GM19463 (cell line): Measurements from ENCODE around the gene RFX1.
"Not testable (repeated sequence)": the region's sequence is repeated elsewhere in the genome, so short reads cannot be mapped to it uniquely, and the experiment has no call there.

Experiments used
- ATAC-seq: cut with Tn5 transposase; IDR thresholded peaks from one replicate; pipeline ENCODE4 v1.9.1; 2021; ENCODE audit warnings: mild to moderate bottlenecking, moderate library complexity; ENCODE audit not compliant: unreplicated experiment

RFX1 gene

GRCh38 chr19:13979686-13980085, 26.4 kb downstream of the RFX1 start:
- ATAC-seq, result no peak

GRCh38 chr19:13979244-13979615, 26.9 kb downstream of the RFX1 start:
- ATAC-seq, result no peak

DNA sequence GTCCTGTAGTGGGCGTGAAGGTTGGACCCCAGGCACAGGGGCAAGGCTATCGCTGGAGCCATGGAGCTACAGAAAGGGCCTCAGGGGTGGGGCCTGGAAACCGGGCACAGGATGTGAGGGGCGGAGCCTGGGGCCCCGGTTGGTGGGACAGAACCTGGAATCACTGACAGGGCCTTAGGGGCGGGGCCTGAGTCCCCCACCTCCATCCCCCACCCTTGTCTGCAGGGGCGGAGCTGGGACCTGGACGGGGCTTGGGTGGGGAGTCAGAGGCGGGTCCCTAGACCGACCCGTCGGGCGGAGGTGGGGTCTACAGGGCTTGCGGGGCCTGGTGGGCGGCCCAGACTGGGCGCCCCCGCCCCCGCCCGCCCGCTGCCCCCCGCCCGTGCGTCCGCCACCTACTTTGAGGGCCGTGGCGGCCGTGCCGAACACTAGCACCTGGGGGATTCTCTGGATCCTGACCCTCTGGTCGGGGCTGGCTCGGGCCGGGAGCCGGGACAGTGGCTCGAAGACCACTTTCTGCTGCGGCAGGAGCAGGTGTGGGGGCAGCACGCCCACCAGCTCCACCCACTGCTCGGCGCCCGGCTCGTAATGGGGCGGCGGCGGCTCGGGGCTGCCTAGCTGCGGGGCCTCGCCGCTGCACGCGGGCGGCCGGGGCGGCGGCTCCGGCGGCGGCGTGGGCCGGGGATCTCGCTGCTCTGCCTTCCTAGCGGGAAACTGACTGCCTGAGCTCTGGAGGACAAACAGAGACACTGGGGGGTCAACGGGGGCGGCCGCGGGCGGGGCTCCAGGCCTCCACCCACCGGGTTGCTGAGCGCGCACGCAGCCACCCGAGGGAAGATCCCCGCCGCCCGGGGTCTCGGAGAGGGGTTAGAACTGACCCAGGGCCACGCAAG, 27.5 kb downstream of the RFX1 start:
- no peak for ATAC-seq

- ATAC-seq, result no peak
Observed at GRCh38 chr19:13977803-13978202, 28.3 kb downstream of the RFX1 start.

DNA sequence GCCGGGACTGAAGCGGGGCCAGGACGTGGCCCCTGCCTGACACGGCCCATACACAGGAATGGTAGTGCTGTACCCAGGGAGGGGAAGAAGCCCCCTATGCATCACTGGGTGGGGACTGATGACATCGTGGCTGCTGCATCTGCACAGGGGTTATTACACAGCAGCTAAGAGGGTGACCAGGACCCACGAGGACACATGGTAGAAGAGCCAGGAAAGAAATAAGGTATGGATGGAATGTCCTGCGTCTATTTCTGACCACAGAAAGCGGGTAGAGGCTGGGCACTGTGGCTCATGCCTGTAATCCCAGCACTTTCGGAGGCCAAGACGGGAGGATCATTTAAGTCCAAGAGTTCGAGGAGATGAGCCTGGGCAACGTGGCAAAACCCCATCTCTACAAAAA, 29.7 kb downstream of the RFX1 start:
- no peak for ATAC-seq

- ATAC-seq, result no peak
Observed at GRCh38 chr19:13975870-13976269, 30.2 kb downstream of the RFX1 start.

DNA sequence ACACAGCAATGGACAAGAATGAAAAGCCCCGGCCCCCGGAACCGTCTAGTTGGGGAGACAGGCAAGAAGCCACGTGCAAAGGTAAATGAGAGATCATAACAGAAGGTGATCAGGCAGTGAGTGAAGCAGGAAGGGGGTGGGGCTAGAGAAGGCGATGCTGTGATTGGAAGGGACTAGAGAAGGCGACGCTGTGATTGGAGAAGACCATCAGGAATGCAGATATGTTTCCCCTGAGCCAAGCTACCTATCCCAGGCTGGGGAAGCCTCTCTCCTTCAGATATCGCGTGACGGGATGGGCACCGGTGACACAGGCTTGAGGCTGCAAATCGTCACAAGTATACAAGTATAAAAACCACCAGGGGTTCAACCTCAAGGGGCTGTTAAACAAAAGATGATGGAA, 32.0 kb downstream of the RFX1 start:
- no peak for ATAC-seq

GRCh38 chr19:13973479-13973878, 32.6 kb downstream of the RFX1 start:
- not testable (repeated sequence) for ATAC-seq

DNA sequence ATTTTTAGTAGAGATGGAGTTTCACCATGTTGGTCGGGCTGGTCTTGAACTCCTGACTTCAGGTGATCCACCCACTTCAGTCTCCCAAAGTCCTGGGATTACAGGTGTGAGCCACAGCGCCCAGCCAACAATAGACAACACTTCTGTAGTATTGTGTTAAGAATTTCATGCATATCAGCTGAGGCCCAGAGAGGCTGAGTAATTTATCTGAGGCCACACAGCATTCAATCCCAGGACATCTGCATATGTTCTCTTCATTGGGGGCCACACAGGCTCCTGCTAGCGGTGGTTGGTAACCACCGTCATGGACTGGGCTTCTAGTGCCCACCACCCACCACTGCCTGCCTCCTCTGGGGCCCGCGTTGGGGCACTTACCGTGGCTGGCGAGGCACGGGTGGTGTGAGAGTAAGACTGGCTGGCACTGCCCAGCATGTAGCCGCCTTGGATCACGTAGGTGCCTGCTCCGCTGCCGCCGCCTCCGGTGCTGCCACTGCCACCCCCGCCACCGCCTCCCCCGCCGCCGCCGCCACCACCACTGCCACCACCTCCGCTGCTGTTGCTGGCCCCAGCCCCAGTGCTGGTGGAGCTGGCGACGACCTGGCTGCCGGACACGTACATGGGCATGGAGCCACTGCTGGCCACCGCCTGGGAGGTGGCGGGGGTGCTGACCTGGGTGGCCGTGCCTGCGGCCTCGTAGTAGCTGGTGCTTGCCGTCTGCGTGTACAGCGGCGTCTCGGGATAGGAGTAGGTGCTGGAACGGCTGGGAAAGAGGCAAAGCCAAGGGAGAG, 33.6 kb downstream of the RFX1 start:
- no peak for ATAC-seq

DNA sequence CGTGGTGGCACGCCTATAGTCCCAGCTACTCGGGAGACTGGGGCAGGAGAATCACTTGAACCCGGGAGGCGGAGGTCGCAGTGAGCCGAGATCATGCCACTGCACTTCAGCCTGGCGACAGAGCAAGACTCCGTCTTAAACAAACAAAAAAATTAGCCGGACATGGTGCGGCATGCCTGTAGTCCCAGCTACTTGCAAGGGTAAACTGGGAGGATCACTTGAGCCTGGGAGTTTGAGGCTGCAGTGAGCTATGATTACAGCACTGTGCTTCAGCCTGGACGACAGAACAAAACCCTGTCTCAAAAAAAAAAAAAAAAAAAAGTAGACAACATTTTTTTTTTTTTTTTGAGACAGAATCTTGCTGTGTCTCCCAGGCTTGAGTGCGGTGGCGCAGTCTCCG, 34.3 kb downstream of the RFX1 start:
- not testable (repeated sequence) for ATAC-seq

DNA sequence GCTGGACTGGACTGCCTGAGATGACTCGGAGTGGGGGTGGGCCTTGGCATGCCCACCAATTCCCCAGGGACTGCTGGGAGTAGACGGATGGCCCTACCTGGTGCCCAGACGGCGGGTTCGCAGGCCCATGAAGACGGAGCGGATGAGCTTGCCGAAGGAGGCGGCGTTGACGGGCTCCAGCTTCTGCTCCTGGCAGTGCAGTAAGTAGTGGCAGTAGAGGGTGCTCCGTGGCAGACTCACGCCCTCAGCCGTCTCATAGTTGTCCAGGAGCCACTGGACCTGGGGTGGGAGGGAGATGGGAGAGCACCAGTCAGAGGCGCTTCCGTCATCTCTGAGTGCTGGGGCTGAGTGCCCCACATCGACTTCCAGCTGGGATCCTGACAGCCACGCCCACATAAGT, 36.2 kb downstream of the RFX1 start:
- ATAC-seq, result no peak

GRCh38 chr19:13968999-13969398, 37.1 kb downstream of the RFX1 start:
- no peak for ATAC-seq

- no peak for ATAC-seq
Observed at GRCh38 chr19:13968383-13968935, 37.7 kb downstream of the RFX1 start.

- not testable (repeated sequence) for ATAC-seq
Observed at GRCh38 chr19:13967206-13967605, 38.9 kb downstream of the RFX1 start.

- no peak for ATAC-seq
Observed at GRCh38 chr19:13966684-13967128, 39.4 kb downstream of the RFX1 start.

DNA sequence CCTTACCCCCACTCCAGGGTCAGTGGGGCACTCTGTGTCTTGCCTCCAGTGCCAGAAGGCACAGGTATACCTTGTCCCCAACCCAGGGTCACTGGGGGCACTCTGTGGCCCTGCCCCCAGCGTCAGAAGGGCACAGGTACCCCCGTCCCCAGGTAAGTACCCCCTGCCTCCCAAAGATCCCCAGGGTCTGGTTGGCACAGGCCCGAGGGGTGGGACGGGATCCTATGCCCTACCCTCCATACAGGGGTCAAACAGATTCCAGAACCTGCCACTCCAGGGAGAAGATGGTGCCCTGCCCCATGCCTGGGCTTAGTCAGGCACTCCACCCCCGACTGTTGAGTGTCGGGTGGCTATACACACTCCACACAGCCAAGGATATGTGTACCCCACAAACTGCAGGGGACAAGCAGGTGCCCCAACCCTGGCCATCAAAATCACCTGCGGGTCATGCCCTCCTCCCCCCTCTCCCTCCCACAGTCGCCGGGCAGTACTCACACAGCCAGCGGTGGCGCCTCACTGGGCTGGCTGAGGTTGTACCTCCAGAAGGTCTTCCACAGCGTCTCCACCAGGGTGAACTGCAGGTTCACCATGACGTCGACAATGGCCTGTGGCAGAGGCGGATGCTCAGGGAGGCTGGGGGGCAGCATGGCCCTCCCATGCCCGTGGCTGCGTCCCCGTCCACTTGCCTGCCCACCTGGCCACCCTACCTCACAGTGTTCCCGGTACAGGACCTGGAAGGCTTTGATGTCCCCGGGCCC, 40.0 kb downstream of the RFX1 start:
- ATAC-seq, result no peak

DNA sequence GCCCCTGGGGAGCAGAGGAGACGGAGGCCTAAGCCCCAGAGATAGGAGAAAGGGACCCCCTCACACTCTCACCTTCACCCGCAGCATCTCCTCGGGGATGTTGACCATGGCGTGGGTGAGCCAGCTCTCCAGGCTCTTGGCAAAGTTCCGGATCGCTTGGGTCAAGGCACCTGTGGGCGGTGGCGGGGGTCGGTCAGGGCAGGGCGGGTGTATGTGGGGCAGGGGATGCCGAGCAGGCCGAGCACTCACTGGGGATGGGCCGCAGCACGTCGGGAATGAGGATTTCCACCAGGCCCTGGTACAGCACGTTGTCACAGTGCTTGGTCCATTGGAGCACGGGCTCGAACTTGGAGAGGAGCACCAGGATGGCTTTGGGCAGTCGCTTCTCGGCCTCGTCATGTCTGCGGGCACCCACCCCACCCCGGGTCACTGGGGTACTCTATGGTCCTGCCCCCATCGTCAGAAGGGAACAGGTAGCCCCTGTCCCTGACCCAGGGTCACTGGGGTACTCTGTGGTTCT, 40.7 kb downstream of the RFX1 start:
- no peak for ATAC-seq

DNA sequence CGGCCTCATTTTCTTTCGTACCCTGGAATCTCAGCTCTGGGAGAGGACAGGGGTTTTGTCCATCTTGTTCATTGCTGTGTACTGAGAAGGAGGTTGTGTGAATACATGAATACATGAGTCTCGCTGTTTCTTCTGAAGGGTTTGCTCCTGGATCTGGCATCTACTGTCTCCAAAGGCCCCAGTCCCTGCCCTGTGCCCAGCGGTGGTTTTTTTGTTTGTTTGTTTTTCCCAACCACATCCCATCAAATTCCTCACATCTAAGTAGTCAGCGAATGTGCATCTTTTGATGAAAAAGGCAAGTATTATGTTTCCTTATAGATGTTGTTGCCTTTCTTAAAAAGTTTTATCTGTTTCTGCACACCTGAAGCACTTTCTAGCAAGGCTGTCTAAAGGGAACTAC, 41.3 kb downstream of the RFX1 start:
- ATAC-seq, result no peak

DNA sequence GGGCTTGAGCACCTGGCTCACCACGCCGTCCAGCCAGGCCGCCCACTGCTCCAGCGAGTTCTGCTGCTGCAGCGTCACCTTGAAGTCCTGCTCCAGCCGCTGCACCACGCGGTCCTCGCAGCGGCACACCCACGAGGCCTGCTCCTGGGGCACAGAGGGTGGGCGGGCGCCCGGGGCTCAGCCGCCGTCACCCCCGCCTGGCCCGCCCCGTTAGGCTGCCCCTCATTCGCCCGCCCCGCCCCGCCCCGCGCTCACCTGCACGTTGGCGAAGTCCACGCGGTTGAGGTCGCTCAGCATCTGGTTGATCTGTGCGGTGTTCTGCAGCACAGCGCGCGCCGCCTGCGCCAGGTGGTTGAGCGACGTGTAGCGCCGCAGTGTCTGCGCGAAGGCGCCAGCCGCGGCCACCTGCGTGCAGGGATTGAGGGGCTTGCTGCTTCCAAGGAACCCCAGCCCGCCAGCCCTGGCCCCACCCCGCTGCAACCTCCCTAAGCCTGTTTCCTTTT, 42.5 kb downstream of the RFX1 start:
- ATAC-seq, result no peak
